ENCODE results near the gene KLC4. TPM values are rescaled to one million over a fixed set of nuclear protein-coding genes. Genes with fewer than 3 reads are reported as not detected.

The KLC4 gene
- total RNA-seq, 4 donors from 2014 or later = 23.4 to 41.0 (median 30.4) TPM

DNA sequence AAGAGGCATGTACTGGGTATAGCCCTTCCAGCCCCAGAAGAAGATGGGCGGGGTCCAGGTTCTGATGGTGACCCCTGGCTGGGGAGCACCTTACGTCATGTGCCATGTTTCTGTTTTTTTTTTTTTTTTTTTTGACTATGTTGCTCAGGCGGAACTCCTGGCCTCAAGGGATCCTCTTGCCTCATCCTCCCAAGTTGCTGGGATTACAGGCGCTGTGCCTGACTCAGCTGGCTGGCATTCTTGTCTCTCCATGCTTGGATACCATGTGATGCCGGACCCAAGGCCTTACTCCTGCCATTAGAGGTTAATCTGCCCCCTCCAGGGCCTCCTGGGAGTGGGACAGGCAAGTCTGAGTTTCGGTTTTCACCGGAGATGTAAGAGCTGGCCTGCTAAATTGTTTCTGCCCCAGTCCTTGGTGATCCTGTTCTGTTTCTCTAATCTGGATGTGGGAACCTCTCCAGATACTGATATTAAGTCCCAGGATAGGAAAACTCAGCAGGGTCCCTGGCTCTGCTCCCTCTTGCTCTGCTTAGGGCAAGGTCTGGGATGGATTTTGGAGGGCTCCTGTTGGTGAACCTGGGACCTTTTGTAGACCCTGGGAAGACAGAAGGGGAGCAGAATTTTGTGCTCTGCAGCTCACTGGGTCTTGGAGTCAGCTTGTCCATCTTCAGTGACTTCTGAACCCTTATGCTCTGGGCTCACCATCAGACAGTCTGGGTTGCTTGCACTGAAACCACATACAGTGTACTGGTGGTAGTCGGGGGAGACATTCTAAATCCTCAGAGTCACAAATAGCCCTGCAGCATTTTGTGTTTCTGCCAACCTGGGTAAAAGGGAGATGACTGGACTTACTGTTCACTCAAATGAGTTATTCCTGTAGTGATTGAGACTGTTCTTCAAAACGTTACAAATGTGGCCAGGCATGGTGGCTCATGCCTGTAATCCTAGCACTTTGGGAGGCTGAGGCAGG is 61.8 kb downstream of the KLC4 start:
- H3K27ac ChIP-seq = peak overlapping the region in 1 of 3 donors; percentile 33
- peak; percentile 25 to 42 for DNase-seq
- 67 to 69% methylated on average over 7 to 9 of the region's 9 CpGs for WGBS, 2 donors
- no peaks in the 10 kb centered on the region for H3K27me3 ChIP-seq
- H3K4me3 ChIP-seq (replicated peaks in 1 of 3) = no peak overlapping the region
- no peaks in the 10 kb centered on the region for H3K36me3 ChIP-seq
- intact Hi-C loops (cut with DNase I) = no loop called here
- TF ChIP-seq, protein P1, sequence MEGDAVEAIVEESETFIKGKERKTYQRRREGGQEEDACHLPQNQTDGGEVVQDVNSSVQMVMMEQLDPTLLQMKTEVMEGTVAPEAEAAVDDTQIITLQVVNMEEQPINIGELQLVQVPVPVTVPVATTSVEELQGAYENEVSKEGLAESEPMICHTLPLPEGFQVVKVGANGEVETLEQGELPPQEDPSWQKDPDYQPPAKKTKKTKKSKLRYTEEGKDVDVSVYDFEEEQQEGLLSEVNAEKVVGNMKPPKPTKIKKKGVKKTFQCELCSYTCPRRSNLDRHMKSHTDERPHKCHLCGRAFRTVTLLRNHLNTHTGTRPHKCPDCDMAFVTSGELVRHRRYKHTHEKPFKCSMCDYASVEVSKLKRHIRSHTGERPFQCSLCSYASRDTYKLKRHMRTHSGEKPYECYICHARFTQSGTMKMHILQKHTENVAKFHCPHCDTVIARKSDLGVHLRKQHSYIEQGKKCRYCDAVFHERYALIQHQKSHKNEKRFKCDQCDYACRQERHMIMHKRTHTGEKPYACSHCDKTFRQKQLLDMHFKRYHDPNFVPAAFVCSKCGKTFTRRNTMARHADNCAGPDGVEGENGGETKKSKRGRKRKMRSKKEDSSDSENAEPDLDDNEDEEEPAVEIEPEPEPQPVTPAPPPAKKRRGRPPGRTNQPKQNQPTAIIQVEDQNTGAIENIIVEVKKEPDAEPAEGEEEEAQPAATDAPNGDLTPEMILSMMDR (IDR thresholded peaks at IDR 0.05) = no peak
- TF ChIP-seq POLR2A (IDR thresholded peaks at IDR 0.05) = no peak
- H3K4me1 ChIP-seq = no peaks in the 10 kb centered on the region
- H3K9me3 ChIP-seq = no peaks in the 10 kb centered on the region

DNA sequence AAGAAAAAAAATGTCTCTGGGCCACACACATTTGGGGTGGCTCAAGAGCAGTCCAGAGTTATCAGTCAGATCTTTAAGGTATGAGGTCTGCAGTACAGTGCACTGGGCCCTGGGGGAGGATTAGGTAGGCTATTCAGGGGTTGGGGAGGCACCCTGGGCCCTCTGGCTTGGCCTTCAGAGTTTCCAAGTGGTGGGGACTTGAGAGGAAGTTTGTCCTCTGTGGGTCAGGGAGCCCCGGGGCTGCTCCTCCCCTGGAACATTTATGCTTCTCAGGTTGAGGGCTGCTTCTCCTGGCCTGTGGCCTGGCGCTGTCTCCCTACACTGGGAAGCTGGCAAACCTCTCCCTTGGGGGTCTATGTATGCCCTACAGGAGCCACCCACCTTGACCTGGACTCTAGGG is 62.7 kb downstream of the KLC4 start:
- no peaks in the 10 kb centered on the region for H3K36me3 ChIP-seq
- H3K27ac ChIP-seq = no peak overlapping the region
- no peak overlapping the region for H3K4me3 ChIP-seq (replicated peaks in 1 of 3)
- H3K4me1 ChIP-seq = no peaks in the 10 kb centered on the region
- no peaks in the 10 kb centered on the region for H3K9me3 ChIP-seq
- no peak for DNase-seq
- H3K27me3 ChIP-seq = no peaks in the 10 kb centered on the region
- TF ChIP-seq POLR2A (IDR thresholded peaks at IDR 0.05) = no peak
- TF ChIP-seq, protein P1 (IDR thresholded peaks at IDR 0.05) = no peak
- intact Hi-C loops (cut with DNase I) = no loop called here
- WGBS, 2 donors = 40 to 79% methylated on average over 1 to 2 of the region's 2 CpGs

GRCh38 chr6:43123461-43124314 is 64.3 kb downstream of the KLC4 start:
- H3K9me3 ChIP-seq = no peaks in the 10 kb centered on the region
- no peak overlapping the region for H3K4me3 ChIP-seq (replicated peaks in 1 of 3)
- H3K27me3 ChIP-seq = no peaks in the 10 kb centered on the region
- WGBS, 2 donors = 80 to 86% methylated on average over 18 to 19 of the region's 25 CpGs
- H3K4me1 ChIP-seq = peaks cover 0 to 4% of the 10 kb centered on the region in 2 donors
- no peak for TF ChIP-seq POLR2A (IDR thresholded peaks at IDR 0.05)
- TF ChIP-seq, protein P1 (IDR thresholded peaks at IDR 0.05) = no peak
- H3K27ac ChIP-seq = no peak overlapping the region
- intact Hi-C loops (cut with DNase I) = no loop called here
- DNase-seq = no peak
- H3K36me3 ChIP-seq = no peaks in the 10 kb centered on the region

GRCh38 chr6:43124481-43124880 is 65.0 kb downstream of the KLC4 start:
- 87 to 93% methylated on average over 5 to 6 of the region's 6 CpGs for WGBS, 2 donors

More at GRCh38 chr6:43124481-43124880, 65.0 kb downstream of the KLC4 start:
- no peak overlapping the region for H3K4me3 ChIP-seq (replicated peaks in 1 of 3)
- no peaks in the 10 kb centered on the region for H3K36me3 ChIP-seq
- TF ChIP-seq POLR2A (IDR thresholded peaks at IDR 0.05) = no peak
- TF ChIP-seq, protein P1 (IDR thresholded peaks at IDR 0.05) = no peak
- H3K4me1 ChIP-seq = peaks cover 0 to 4% of the 10 kb centered on the region in 2 donors
- H3K27me3 ChIP-seq = no peaks in the 10 kb centered on the region
- intact Hi-C loops (cut with DNase I) = no loop called here
- DNase-seq = no peak
- no peak overlapping the region for H3K27ac ChIP-seq
- no peaks in the 10 kb centered on the region for H3K9me3 ChIP-seq

Other genes with a start within 250 kb of the KLC4 start
- 100 to 1,000 TPM in 3 of 4 donors, 10 to 100 TPM in 1; 99.1 to 121 (median 103) TPM for gene RPL7L1, start 180.0 kb upstream of the KLC4 start, total RNA-seq
- gene PTCRA, start 143.6 kb upstream of the KLC4 start, total RNA-seq = not detected
- gene CNPY3, start 130.2 kb upstream of the KLC4 start, total RNA-seq = 10 to 100 TPM; 33.2 to 60.0 (median 45.0) TPM
- 1 to 10 TPM in 3 of 4 donors, under 1 TPM in 1; 0.98 to 7.5 (median 2.5) TPM for gene GNMT, start 98.9 kb upstream of the KLC4 start, total RNA-seq
- 10 to 100 TPM; 23.7 to 39.9 (median 28.4) TPM for gene PEX6, start 80.5 kb upstream of the KLC4 start, total RNA-seq
- 10 to 100 TPM; 22.8 to 47.0 (median 28.2) TPM for gene PPP2R5D, start 75.1 kb upstream of the KLC4 start, total RNA-seq
- 10 to 100 TPM; 45.9 to 78.1 (median 61.7) TPM for gene MEA1, start 45.7 kb upstream of the KLC4 start, total RNA-seq
- 100 to 1,000 TPM in 1 of 4 donors, 10 to 100 TPM in 3; 93.1 to 107 (median 97.7) TPM for gene KLHDC3, start 45.4 kb upstream of the KLC4 start, total RNA-seq
- 10 to 100 TPM; 41.5 to 68.5 (median 56.7) TPM for gene RRP36, start 38.0 kb upstream of the KLC4 start, total RNA-seq
- 10 to 100 TPM; 20.7 to 39.6 (median 28.6) TPM for gene CUL7, start 5.8 kb upstream of the KLC4 start, total RNA-seq
- 10 to 100 TPM; 12.9 to 31.9 (median 17.7) TPM for gene MRPL2, start 197 bp upstream of the KLC4 start, total RNA-seq
- 10 to 100 TPM; 43.8 to 58.9 (median 55.0) TPM for gene PTK7, start 16.7 kb downstream of the KLC4 start, total RNA-seq
- 10 to 100 TPM; 21.5 to 34.1 (median 22.6) TPM for gene SRF, start 111.6 kb downstream of the KLC4 start, total RNA-seq
- 10 to 100 TPM; 39.7 to 63.3 (median 59.0) TPM for gene CUL9, start 122.6 kb downstream of the KLC4 start, total RNA-seq
- 100 to 1,000 TPM in 1 of 4 donors, 10 to 100 TPM in 3; 33.1 to 122 (median 84.1) TPM for gene DNPH1, start 169.8 kb downstream of the KLC4 start, total RNA-seq
- under 1 TPM in 2 of 4 donors, not detected in 2; 0.11 to 0.15 TPM for gene TTBK1, start 183.8 kb downstream of the KLC4 start, total RNA-seq
- not detected for gene SLC22A7, start 238.6 kb downstream of the KLC4 start, total RNA-seq
- under 1 TPM in 2 of 4 donors, not detected in 2; 0.45 to 0.93 TPM for gene CRIP3, start 249.2 kb downstream of the KLC4 start, total RNA-seq